OCI-LY1 (cell line): ENCODE data around the gene SLC49A3.

Experiments used
- H2AFZ ChIP-seq: fragments of 200-600 bp; sonication (generic), shearing (Covaris generic); 2 replicates; pipeline ENCODE4 v1.6.0; 2014; ENCODE audit warnings: antibody characterized with exemption, mild to moderate bottlenecking, low read length
- H3F3A ChIP-seq: fragments of 200-600 bp; sonication (generic), shearing (Covaris generic); 2 replicates; pipeline ENCODE4 v1.6.0; 2014; ENCODE audit warnings: mild to moderate bottlenecking, antibody characterized with exemption, low read length, moderate library complexity; ENCODE audit not compliant: insufficient read depth
- H3K27ac ChIP-seq: fragments of 200-600 bp; sonication (generic); 2 replicates; pipeline ENCODE4 v1.5.1; 2014; ENCODE audit warnings: low read length, mixed run types, mild to moderate bottlenecking, low read depth; ENCODE audit not compliant: poor library complexity, severe bottlenecking
- H3K27me3 ChIP-seq: fragments of 200-600 bp; sonication (generic); 2 replicates; pipeline ENCODE4 v1.6.0; 2014; ENCODE audit warnings: antibody characterized with exemption, mild to moderate bottlenecking, low read length, moderate library complexity; ENCODE audit not compliant: insufficient read depth
- H3K36me3 ChIP-seq: fragments of 200-600 bp; sonication (generic); 2 replicates; pipeline ENCODE4 v1.6.1; 2014; ENCODE audit warnings: mild to moderate bottlenecking, antibody characterized with exemption, low read length, moderate library complexity, mixed read lengths; ENCODE audit not compliant: insufficient read depth
- H3K4me1 ChIP-seq: fragments of 200-600 bp; sonication (generic); 2 replicates; pipeline ENCODE4 v1.5.1; 2014; ENCODE audit warnings: mild to moderate bottlenecking, low read length, moderate library complexity; ENCODE audit not compliant: insufficient read depth, severe bottlenecking
- H3K4me2 ChIP-seq: fragments of 200-600 bp; sonication (generic), shearing (Covaris generic); 2 replicates; pipeline ENCODE4 v1.6.1; 2014; ENCODE audit warnings: low read length
- H3K4me3 ChIP-seq: fragments of 200-600 bp; sonication (generic); 2 replicates; pipeline ENCODE4 v1.5.1; 2014; ENCODE audit warnings: low read length, low read depth, mild to moderate bottlenecking, mixed read lengths; ENCODE audit not compliant: poor library complexity, severe bottlenecking
- H3K79me2 ChIP-seq: fragments of 200-600 bp; shearing (Covaris generic); 2 replicates; pipeline ENCODE4 v1.6.1; 2016; ENCODE audit warnings: mixed run types, low read length, mixed read lengths; ENCODE audit not compliant: insufficient read depth
- H3K9ac ChIP-seq: fragments of 200-600 bp; sonication (generic), shearing (Covaris generic); 2 replicates; pipeline ENCODE4 v1.6.1; 2014; ENCODE audit warnings: mild to moderate bottlenecking, low read length, mixed read lengths
- H3K9me2 ChIP-seq: fragments of 200-600 bp; sonication (generic), shearing (Covaris generic); 2 replicates; pipeline ENCODE4 v1.6.1; 2014; ENCODE audit warnings: low read depth, mild to moderate bottlenecking, low read length, mixed read lengths
- H3K9me3 ChIP-seq: fragments of 200-600 bp; shearing (Covaris generic); 2 replicates; pipeline ENCODE4 v1.6.1; 2014; ENCODE audit warnings: low read length, mixed read lengths
- H4K20me1 ChIP-seq: fragments of 200-600 bp; sonication (generic), shearing (Covaris generic); 2 replicates; pipeline ENCODE4 v1.6.0; 2016; ENCODE audit warnings: mild to moderate bottlenecking, low read length; ENCODE audit not compliant: insufficient read depth
- EZH2 ChIP-seq: fragments of 200-600 bp; sonication (generic), shearing (Covaris generic); IDR thresholded peaks from 2 replicates; pipeline ENCODE4 v1.8.0; 2017; ENCODE audit warnings: borderline replicate concordance, mixed run types, mild to moderate bottlenecking, antibody characterized with exemption, low read length, moderate library complexity, mixed read lengths
- TF ChIP-seq, protein P1 (sequence below): fragments of 200-600 bp; sonication (generic), shearing (Covaris generic); IDR thresholded peaks from 2 replicates; pipeline ENCODE4 v1.5.1; 2017; ENCODE audit warnings: mild to moderate bottlenecking, antibody characterized with exemption, low read length, moderate library complexity, mixed read lengths

The SLC49A3 gene

DNA sequence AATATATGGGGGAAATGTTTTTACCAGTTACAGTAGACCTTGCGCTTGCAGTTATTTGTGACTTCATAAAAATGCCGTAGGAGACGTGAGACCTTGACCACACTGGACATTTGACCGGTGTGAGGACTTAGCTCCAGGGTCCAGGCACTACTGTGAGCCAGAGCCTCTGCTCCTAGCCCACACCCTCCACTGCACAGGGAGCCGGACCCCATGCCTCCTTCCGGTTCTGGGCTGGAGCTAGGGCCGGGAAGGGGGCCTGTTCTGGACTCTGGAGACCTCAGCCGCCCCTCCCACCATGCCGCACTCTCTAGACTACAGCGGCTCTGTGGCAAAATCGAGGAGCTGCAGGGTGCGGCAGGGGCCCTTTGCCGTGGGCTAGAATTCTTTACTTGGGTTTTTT is 22.0 kb upstream of the SLC49A3 start:
- Histone ChIP-seq H3K4me2 (no peak overlapping the region), H3F3A (no peaks in the 10 kb centered on the region), H3K9ac (no peak overlapping the region), H4K20me1 (no peaks in the 10 kb centered on the region), H2AFZ (no peak overlapping the region), H3K4me3 (no peak overlapping the region), H3K36me3 (peaks cover 5% of the 10 kb centered on the region; the same call in 1 of the 2 replicates), H3K9me2 (no peaks in the 10 kb centered on the region), H3K27me3 (no peaks in the 10 kb centered on the region), H3K9me3 (no peaks in the 10 kb centered on the region), H3K27ac (no peak overlapping the region), H3K79me2 (peaks cover 12% of the 10 kb centered on the region; the same call in 1 of the 2 replicates), H3K4me1 (peaks cover 9% of the 10 kb centered on the region)
- TF ChIP-seq EZH2 = no peak
- TF ChIP-seq, protein P1, sequence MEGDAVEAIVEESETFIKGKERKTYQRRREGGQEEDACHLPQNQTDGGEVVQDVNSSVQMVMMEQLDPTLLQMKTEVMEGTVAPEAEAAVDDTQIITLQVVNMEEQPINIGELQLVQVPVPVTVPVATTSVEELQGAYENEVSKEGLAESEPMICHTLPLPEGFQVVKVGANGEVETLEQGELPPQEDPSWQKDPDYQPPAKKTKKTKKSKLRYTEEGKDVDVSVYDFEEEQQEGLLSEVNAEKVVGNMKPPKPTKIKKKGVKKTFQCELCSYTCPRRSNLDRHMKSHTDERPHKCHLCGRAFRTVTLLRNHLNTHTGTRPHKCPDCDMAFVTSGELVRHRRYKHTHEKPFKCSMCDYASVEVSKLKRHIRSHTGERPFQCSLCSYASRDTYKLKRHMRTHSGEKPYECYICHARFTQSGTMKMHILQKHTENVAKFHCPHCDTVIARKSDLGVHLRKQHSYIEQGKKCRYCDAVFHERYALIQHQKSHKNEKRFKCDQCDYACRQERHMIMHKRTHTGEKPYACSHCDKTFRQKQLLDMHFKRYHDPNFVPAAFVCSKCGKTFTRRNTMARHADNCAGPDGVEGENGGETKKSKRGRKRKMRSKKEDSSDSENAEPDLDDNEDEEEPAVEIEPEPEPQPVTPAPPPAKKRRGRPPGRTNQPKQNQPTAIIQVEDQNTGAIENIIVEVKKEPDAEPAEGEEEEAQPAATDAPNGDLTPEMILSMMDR = no peak

- Histone ChIP-seq H3K4me2 (no peak overlapping the region), H3K27ac (no peak overlapping the region), H3K4me1 (peaks cover 9% of the 10 kb centered on the region), H3K9me2 (no peaks in the 10 kb centered on the region), H3K27me3 (no peaks in the 10 kb centered on the region), H3K9me3 (no peaks in the 10 kb centered on the region), H3K79me2 (peaks cover 12% of the 10 kb centered on the region; the same call in 1 of the 2 replicates), H3K9ac (no peak overlapping the region), H2AFZ (no peak overlapping the region), H3F3A (no peaks in the 10 kb centered on the region), H3K4me3 (no peak overlapping the region), H3K36me3 (peaks cover 5% of the 10 kb centered on the region; the same call in 1 of the 2 replicates), H4K20me1 (no peaks in the 10 kb centered on the region)
- TF ChIP-seq, protein P1 = no peak
- TF ChIP-seq EZH2 = no peak
These were observed 21.2 kb upstream of the SLC49A3 start for GRCh38 chr4:710116-710515.

GRCh38 chr4:709348-709747 is 20.4 kb upstream of the SLC49A3 start:
- TF ChIP-seq, protein P1 = no peak
- TF ChIP-seq EZH2 = no peak

More at GRCh38 chr4:709348-709747, 20.4 kb upstream of the SLC49A3 start:
- no peak overlapping the region for H3K9ac ChIP-seq
- no peaks in the 10 kb centered on the region for H3K27me3 ChIP-seq
- peaks cover 5% of the 10 kb centered on the region; the same call in 1 of the 2 replicates for H3K36me3 ChIP-seq
- H3K27ac ChIP-seq = no peak overlapping the region
- no peaks in the 10 kb centered on the region for H3K9me3 ChIP-seq
- H2AFZ ChIP-seq = no peak overlapping the region
- no peaks in the 10 kb centered on the region for H3F3A ChIP-seq
- H3K4me1 ChIP-seq = peaks cover 9% of the 10 kb centered on the region
- H3K4me3 ChIP-seq = no peak overlapping the region
- no peaks in the 10 kb centered on the region for H3K9me2 ChIP-seq
- H3K4me2 ChIP-seq = no peak overlapping the region
- peaks cover 12% of the 10 kb centered on the region; the same call in 1 of the 2 replicates for H3K79me2 ChIP-seq
- H4K20me1 ChIP-seq = no peaks in the 10 kb centered on the region
